Left ventricle myocardium inferior (tissue), 1 donor: ENCODE measurements around the gene EPC1. TPM values are rescaled to one million over a fixed set of nuclear protein-coding genes. Genes with fewer than 3 reads are reported as not detected.

Source experiments
- DNase-seq: peaks from one replicate; pipeline ENCODE4 v3.0.0-alpha.2; 2020
- H3K27ac ChIP-seq: fragments of 200-600 bp; replicated peaks from 2 replicates; pipeline ENCODE4 v1.8.0; 2021
- H3K27me3 ChIP-seq: fragments of 200-600 bp; 2 replicates; pipeline ENCODE4 v1.8.0; 2021; ENCODE audit warnings: low read depth
- H3K36me3 ChIP-seq: fragments of 200-600 bp; 2 replicates; pipeline ENCODE4 v1.8.0; 2021
- H3K4me1 ChIP-seq: fragments of 200-600 bp; 2 replicates; pipeline ENCODE4 v1.8.0; 2021
- H3K4me3 ChIP-seq: fragments of 200-600 bp; 2 replicates; pipeline ENCODE4 v1.8.0; 2021; ENCODE audit warnings: mild to moderate bottlenecking, moderate library complexity
- H3K9me3 ChIP-seq: fragments of 200-600 bp; replicated peaks from 2 replicates; pipeline ENCODE4 v1.8.0; 2021
- intact Hi-C: fragments of 100-400 bp; cut with micrococcal nuclease; formaldehyde crosslinking; loops from one replicate; pipeline ENCODE4 v1.11.0; 2022
- total RNA-seq: library from RNA; stranded (reverse); fragmentation: NEBNext Ultra II Directional; extraction: Animal tissue kit (Norgen Biotek cat#: 25700); gene quantifications from one replicate; pipeline ENCODE4 v1.2.1, GENCODE V29; 2021
- TF ChIP-seq, protein P1 (sequence below): fragments of 200-600 bp; IDR thresholded peaks from 2 replicates; pipeline ENCODE4 v1.8.0; 2021; ENCODE audit warnings: antibody characterized with exemption, mild to moderate bottlenecking, borderline replicate concordance
- donor health status: DM: no; HTN: yes; CAD: no; lungs with severe emphysema.

Gene EPC1
- total RNA-seq, 1 donor from 2014 or later: 17.0 TPM

DNA sequence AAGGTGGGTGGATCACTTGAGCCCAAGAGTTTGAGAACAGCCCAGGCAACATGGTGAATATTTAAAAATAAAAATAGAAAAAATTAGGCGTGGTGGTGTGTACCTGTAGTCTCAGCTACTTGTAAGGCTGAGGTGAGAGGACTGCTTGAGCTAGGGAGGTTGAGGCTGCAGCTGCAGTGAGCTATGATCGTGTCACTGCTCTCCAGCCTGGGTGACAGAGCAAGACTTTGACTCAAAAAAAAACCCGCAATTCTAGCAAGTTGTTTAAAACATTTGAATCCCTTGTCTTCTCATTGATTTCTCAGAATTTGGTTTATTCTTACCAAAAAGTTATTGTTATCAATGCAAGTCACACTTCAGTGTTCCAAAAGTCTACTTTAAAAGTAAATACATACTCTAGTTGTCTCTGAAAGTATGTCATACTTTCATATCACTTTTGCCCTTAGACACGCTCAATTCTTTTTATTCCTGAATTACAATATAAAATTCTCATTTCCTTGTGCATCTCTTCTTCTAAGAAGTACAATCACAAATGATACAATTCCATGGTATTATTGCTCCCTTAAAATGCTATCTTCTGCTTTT lies 6.3 kb downstream of the EPC1 start:
- Histone ChIP-seq H3K27me3 (no peaks in the 10 kb centered on the region), H3K4me3 (no peak overlapping the region), H3K9me3 (no peaks in the 10 kb centered on the region), H3K36me3 (peaks cover 10% of the 10 kb centered on the region), H3K4me1 (peaks cover 98% of the 10 kb centered on the region), H3K27ac (no peak overlapping the region)
- TF ChIP-seq, protein P1, sequence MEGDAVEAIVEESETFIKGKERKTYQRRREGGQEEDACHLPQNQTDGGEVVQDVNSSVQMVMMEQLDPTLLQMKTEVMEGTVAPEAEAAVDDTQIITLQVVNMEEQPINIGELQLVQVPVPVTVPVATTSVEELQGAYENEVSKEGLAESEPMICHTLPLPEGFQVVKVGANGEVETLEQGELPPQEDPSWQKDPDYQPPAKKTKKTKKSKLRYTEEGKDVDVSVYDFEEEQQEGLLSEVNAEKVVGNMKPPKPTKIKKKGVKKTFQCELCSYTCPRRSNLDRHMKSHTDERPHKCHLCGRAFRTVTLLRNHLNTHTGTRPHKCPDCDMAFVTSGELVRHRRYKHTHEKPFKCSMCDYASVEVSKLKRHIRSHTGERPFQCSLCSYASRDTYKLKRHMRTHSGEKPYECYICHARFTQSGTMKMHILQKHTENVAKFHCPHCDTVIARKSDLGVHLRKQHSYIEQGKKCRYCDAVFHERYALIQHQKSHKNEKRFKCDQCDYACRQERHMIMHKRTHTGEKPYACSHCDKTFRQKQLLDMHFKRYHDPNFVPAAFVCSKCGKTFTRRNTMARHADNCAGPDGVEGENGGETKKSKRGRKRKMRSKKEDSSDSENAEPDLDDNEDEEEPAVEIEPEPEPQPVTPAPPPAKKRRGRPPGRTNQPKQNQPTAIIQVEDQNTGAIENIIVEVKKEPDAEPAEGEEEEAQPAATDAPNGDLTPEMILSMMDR: no peak
- intact Hi-C loops: no loop called here
- DNase-seq: no peak

DNA sequence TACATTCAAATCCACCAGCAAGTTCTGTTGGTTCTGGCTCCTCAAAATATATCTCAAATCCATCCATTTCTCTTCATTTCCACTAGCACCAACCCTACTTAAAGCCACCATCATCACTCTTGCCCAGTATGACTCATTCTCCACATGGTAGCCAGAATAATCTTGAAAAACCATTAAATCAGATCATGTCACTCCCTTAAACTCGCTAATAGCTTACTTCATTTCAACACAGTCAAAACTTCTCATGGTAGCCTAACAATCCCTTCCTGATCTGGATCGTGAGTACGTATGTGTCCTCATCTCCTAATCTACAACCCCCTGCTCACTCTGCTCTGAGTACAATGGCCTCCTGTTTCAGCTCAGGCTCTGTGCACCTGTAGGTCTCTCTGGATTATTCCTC lies 8.7 kb downstream of the EPC1 start:
- TF ChIP-seq, protein P1: no peak
- no peak for DNase-seq
- no peaks in the 10 kb centered on the region for H3K36me3 ChIP-seq
- peaks cover 98% of the 10 kb centered on the region for H3K4me1 ChIP-seq
- no peak overlapping the region for H3K27ac ChIP-seq
- H3K27me3 ChIP-seq: no peaks in the 10 kb centered on the region
- H3K9me3 ChIP-seq: no peaks in the 10 kb centered on the region
- intact Hi-C loops: no loop called here
- no peak overlapping the region for H3K4me3 ChIP-seq

DNA sequence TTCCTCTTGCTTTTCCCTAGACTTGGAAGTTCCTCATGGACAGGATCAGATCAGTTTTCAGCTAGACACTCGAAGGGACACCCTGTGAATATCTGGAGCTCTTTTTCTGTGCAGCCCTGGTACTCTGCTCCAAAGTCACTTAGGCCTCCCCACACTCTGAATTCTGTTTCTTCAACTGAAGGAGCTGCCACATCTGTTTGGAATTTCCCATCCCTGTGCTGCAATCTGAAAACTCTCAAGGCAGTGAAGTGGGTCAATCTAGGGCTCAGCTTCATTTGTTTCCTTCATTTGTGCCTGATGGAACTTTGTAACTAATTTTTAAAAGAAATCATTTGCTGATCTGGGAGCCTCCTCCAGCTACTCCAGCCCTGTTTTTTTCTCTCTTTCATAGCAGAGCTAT lies 9.6 kb downstream of the EPC1 start:
- no peak for DNase-seq
- H3K9me3 ChIP-seq: no peaks in the 10 kb centered on the region
- TF ChIP-seq, protein P1: no peak
- H3K4me3 ChIP-seq: no peak overlapping the region
- intact Hi-C loops: no loop called here
- H3K27ac ChIP-seq: no peak overlapping the region
- H3K4me1 ChIP-seq: peaks cover 98% of the 10 kb centered on the region
- no peaks in the 10 kb centered on the region for H3K36me3 ChIP-seq
- no peaks in the 10 kb centered on the region for H3K27me3 ChIP-seq

DNA sequence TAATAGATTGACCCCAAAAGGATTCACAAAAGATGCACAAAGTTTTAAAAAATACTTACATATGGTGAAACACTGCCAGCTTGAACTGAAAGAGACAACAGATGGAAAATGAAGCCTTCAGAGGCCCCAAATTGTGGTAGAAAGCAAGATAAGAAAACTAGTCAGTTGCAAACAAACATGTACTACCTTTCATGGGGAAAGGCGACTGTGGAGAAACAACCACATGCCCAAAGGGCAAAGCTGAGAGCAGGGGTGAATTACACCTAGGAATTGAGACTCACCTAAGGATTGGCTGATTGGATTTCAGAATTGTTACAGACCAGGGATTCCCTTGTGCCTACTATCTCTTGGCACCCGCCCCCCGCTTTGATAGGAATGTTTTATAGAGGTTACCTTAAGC lies 13.1 kb downstream of the EPC1 start:
- H3K9me3 ChIP-seq: no peaks in the 10 kb centered on the region
- intact Hi-C loops: no loop called here
- H3K4me3 ChIP-seq: no peak overlapping the region
- TF ChIP-seq, protein P1: no peak
- H3K36me3 ChIP-seq: no peaks in the 10 kb centered on the region
- H3K27ac ChIP-seq: no peak overlapping the region
- H3K27me3 ChIP-seq: no peaks in the 10 kb centered on the region
- DNase-seq: no peak
- peaks cover 98% of the 10 kb centered on the region for H3K4me1 ChIP-seq

DNA sequence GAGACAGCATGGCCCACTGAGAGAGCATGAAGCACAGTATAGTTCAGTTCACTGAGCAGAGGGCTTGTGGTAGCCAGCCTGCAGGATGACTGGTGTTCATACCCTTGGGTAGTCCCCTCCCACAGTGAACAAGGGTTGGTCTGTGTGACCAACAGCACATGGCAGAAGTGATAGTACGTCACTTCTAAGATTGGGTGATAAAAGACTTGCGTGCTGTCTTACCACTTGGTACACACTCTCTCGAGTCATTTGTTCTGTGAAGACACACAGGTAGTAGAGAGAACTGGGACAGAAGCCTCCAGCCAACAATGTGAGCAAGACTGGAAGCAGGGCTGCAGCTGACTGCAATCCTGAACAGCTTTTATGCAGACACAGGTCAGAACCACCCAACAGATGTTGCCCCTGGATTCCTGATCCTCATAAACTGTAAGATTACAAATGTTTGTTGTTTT lies 14.6 kb downstream of the EPC1 start:
- DNase-seq: no peak
- Histone ChIP-seq H3K9me3 (no peaks in the 10 kb centered on the region), H3K36me3 (no peaks in the 10 kb centered on the region), H3K4me3 (no peak overlapping the region), H3K4me1 (peaks cover 98% of the 10 kb centered on the region), H3K27ac (peak overlapping the region; percentile 52), H3K27me3 (no peaks in the 10 kb centered on the region)
- intact Hi-C loops: no loop called here
- TF ChIP-seq, protein P1: no peak
